ENCODE measurements around the gene MOV10L1. TPM values are rescaled to one million over a fixed set of nuclear protein-coding genes. Genes with fewer than 3 reads are reported as not detected.

MOV10L1 gene
- total and polyA plus RNA-seq, 2 experiments from 2014 or later, result 0.73 to 1.8 TPM

DNA sequence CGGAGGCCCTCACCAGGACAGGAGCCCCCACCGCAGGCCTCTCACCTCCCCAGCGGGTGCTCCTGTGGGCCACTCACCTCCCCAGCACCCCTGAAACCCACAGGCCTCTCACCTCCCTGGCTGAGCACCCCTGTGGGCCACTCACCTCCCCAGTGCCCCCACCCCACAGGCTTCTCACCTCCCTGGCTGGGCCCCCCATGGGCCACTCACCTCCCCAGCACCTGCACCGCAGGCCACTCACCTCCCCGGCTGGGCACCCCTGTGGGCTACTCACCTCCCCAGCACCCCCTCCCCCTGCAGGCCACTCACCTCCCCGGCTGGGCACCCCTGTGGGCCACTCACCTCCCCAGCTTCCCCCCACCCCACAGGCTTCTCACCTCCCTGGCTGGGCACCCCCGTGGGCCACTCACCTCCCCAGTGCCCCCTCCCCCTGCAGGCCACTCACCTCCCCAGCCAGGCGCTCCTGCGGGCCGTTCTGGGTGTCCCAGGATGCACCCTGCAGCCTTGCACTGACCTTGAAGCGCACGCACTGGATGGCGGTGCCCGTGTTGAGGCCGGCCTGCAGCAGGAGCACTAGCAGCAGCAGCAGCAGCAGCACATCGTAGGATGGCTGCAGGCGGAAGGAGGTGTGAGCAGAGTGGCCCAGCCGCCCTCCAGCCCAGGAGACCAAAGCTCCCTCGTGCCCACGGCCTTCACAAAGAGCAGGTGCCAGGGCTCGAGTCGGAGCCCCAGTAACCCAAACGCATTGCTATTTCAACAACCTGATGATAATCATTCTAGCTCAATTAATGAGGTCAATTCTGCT is 26.0 kb upstream of the MOV10L1 start:
- no peak overlapping the region for H3K4me3 ChIP-seq
- H3K4me1 ChIP-seq (ENCODE audit: insufficient read depth), result peaks cover 5% of the 10 kb centered on the region
- H3K27ac ChIP-seq (ENCODE audit: low read depth), result no peak overlapping the region
- no peaks in the 10 kb centered on the region for H3K79me2 ChIP-seq (replicated peaks; ENCODE audit: insufficient read depth)
- 0 out of 2 replicates have a peak, but pooled peaks cover 3% of the 10 kb centered on the region for H3F3A ChIP-seq (replicated peaks; ENCODE audit: low read depth)
- H3K36me3 Mint-ChIP-seq (ENCODE audit: low read depth), result no peaks in the 10 kb centered on the region
- H3K9me2 ChIP-seq (ENCODE audit: insufficient read depth), result no peaks in the 10 kb centered on the region
- H3K36me3 ChIP-seq (ENCODE audit: insufficient read depth), result no peaks in the 10 kb centered on the region
- ATAC-seq (no peak), DNase-seq (ENCODE audit: low spot score) (no peak)
- peaks cover 11% of the 10 kb centered on the region for H3K4me1 Mint-ChIP-seq
- H2AFZ ChIP-seq, result no peak overlapping the region
- peaks cover 3% of the 10 kb centered on the region; the same call in 1 of the 3 replicates for H3K9me3 Mint-ChIP-seq
- H3K4me3 Mint-ChIP-seq, result no peak overlapping the region
- peaks cover 7% of the 10 kb centered on the region for H3K27me3 ChIP-seq (ENCODE audit: insufficient read depth)
- H3K4me2 ChIP-seq, result no peak overlapping the region
- TF ChIP-seq JUNB (IDR thresholded peaks at IDR 0.05; ENCODE audit: unreplicated experiment) (no peak), CREB1 (CRISPR knock-in tag; IDR thresholded peaks at IDR 0.05; ENCODE audit: low read depth) (no peak), EZH2phosphoT487 (IDR thresholded peaks at IDR 0.05; ENCODE audit: unreplicated experiment) (no peak), EZH2 (IDR thresholded peaks at IDR 0.05; ENCODE audit: low read depth, unreplicated experiment) (no peak), POLR2AphosphoS5 (IDR thresholded peaks at IDR 0.05; ENCODE audit: low read depth) (no peak), STAT1 (IDR thresholded peaks at IDR 0.05; ENCODE audit: unreplicated experiment) (no peak), ZNF331 (CRISPR knock-in tag; IDR thresholded peaks at IDR 0.05; ENCODE audit: low read depth) (no peak), NANOG (IDR thresholded peaks at IDR 0.05; ENCODE audit: borderline replicate concordance) (no peak)
- TF ChIP-seq, protein P1, sequence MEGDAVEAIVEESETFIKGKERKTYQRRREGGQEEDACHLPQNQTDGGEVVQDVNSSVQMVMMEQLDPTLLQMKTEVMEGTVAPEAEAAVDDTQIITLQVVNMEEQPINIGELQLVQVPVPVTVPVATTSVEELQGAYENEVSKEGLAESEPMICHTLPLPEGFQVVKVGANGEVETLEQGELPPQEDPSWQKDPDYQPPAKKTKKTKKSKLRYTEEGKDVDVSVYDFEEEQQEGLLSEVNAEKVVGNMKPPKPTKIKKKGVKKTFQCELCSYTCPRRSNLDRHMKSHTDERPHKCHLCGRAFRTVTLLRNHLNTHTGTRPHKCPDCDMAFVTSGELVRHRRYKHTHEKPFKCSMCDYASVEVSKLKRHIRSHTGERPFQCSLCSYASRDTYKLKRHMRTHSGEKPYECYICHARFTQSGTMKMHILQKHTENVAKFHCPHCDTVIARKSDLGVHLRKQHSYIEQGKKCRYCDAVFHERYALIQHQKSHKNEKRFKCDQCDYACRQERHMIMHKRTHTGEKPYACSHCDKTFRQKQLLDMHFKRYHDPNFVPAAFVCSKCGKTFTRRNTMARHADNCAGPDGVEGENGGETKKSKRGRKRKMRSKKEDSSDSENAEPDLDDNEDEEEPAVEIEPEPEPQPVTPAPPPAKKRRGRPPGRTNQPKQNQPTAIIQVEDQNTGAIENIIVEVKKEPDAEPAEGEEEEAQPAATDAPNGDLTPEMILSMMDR (conservative IDR thresholded peaks at IDR 0.05; ENCODE audit: low read depth in 2 of 2), result no peak
- TF ChIP-seq, protein P2, sequence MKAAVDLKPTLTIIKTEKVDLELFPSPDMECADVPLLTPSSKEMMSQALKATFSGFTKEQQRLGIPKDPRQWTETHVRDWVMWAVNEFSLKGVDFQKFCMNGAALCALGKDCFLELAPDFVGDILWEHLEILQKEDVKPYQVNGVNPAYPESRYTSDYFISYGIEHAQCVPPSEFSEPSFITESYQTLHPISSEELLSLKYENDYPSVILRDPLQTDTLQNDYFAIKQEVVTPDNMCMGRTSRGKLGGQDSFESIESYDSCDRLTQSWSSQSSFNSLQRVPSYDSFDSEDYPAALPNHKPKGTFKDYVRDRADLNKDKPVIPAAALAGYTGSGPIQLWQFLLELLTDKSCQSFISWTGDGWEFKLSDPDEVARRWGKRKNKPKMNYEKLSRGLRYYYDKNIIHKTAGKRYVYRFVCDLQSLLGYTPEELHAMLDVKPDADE (IDR thresholded peaks at IDR 0.05), result no peak
- TF ChIP-seq, protein P3, sequence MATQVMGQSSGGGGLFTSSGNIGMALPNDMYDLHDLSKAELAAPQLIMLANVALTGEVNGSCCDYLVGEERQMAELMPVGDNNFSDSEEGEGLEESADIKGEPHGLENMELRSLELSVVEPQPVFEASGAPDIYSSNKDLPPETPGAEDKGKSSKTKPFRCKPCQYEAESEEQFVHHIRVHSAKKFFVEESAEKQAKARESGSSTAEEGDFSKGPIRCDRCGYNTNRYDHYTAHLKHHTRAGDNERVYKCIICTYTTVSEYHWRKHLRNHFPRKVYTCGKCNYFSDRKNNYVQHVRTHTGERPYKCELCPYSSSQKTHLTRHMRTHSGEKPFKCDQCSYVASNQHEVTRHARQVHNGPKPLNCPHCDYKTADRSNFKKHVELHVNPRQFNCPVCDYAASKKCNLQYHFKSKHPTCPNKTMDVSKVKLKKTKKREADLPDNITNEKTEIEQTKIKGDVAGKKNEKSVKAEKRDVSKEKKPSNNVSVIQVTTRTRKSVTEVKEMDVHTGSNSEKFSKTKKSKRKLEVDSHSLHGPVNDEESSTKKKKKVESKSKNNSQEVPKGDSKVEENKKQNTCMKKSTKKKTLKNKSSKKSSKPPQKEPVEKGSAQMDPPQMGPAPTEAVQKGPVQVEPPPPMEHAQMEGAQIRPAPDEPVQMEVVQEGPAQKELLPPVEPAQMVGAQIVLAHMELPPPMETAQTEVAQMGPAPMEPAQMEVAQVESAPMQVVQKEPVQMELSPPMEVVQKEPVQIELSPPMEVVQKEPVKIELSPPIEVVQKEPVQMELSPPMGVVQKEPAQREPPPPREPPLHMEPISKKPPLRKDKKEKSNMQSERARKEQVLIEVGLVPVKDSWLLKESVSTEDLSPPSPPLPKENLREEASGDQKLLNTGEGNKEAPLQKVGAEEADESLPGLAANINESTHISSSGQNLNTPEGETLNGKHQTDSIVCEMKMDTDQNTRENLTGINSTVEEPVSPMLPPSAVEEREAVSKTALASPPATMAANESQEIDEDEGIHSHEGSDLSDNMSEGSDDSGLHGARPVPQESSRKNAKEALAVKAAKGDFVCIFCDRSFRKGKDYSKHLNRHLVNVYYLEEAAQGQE (IDR thresholded peaks at IDR 0.05; ENCODE audit: unreplicated experiment), result no peak
- TF ChIP-seq, protein P4, sequence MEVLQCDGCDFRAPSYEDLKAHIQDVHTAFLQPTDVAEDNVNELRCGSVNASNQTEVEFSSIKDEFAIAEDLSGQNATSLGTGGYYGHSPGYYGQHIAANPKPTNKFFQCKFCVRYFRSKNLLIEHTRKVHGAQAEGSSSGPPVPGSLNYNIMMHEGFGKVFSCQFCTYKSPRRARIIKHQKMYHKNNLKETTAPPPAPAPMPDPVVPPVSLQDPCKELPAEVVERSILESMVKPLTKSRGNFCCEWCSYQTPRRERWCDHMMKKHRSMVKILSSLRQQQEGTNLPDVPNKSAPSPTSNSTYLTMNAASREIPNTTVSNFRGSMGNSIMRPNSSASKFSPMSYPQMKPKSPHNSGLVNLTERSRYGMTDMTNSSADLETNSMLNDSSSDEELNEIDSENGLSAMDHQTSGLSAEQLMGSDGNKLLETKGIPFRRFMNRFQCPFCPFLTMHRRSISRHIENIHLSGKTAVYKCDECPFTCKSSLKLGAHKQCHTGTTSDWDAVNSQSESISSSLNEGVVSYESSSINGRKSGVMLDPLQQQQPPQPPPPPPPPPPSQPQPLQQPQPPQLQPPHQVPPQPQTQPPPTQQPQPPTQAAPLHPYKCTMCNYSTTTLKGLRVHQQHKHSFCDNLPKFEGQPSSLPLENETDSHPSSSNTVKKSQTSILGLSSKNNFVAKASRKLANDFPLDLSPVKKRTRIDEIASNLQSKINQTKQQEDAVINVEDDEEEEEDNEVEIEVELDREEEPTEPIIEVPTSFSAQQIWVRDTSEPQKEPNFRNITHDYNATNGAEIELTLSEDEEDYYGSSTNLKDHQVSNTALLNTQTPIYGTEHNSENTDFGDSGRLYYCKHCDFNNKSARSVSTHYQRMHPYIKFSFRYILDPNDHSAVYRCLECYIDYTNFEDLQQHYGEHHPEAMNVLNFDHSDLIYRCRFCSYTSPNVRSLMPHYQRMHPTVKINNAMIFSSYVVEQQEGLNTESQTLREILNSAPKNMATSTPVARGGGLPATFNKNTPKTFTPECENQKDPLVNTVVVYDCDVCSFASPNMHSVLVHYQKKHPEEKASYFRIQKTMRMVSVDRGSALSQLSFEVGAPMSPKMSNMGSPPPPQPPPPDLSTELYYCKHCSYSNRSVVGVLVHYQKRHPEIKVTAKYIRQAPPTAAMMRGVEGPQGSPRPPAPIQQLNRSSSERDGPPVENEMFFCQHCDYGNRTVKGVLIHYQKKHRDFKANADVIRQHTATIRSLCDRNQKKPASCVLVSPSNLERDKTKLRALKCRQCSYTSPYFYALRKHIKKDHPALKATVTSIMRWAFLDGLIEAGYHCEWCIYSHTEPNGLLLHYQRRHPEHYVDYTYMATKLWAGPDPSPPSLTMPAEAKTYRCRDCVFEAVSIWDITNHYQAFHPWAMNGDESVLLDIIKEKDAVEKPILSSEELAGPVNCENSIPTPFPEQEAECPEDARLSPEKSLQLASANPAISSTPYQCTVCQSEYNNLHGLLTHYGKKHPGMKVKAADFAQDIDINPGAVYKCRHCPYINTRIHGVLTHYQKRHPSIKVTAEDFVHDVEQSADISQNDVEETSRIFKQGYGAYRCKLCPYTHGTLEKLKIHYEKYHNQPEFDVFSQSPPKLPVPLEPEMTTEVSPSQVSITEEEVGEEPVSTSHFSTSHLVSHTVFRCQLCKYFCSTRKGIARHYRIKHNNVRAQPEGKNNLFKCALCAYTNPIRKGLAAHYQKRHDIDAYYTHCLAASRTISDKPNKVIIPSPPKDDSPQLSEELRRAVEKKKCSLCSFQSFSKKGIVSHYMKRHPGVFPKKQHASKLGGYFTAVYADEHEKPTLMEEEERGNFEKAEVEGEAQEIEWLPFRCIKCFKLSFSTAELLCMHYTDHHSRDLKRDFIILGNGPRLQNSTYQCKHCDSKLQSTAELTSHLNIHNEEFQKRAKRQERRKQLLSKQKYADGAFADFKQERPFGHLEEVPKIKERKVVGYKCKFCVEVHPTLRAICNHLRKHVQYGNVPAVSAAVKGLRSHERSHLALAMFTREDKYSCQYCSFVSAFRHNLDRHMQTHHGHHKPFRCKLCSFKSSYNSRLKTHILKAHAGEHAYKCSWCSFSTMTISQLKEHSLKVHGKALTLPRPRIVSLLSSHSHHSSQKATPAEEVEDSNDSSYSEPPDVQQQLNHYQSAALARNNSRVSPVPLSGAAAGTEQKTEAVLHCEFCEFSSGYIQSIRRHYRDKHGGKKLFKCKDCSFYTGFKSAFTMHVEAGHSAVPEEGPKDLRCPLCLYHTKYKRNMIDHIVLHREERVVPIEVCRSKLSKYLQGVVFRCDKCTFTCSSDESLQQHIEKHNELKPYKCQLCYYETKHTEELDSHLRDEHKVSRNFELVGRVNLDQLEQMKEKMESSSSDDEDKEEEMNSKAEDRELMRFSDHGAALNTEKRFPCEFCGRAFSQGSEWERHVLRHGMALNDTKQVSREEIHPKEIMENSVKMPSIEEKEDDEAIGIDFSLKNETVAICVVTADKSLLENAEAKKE (CRISPR knock-in tag; IDR thresholded peaks at IDR 0.05), result no peak
- no peak overlapping the region for H3K27ac Mint-ChIP-seq
- peaks cover 19% of the 10 kb centered on the region for H3K27me3 Mint-ChIP-seq (ENCODE audit: insufficient read depth, low read depth, poor library complexity)
- no peaks in the 10 kb centered on the region for H4K20me1 ChIP-seq (replicated peaks; ENCODE audit: insufficient read depth)

Data from GM23338 (cell line).